HepG2 (cell line): ENCODE measurements around the gene RBM25. TPM values are rescaled to one million over a fixed set of nuclear protein-coding genes. Genes with fewer than 3 reads are reported as not detected.
A peak's percentile ranks its signal among the peaks of the same experiment; 100 is the strongest.

Experiments used
- AKAP8 ChIP-seq: sonication (generic); formaldehyde crosslinking; IDR thresholded peaks from 2 replicates; pipeline ENCODE4 v1.5.1; 2020; ENCODE audit warnings: mild to moderate bottlenecking, missing genetic modification reagents
- FOXA1 ChIP-seq, 2 experiments: fragments of 450-650 bp in 1 of 2; sonication (generic) in 1 of 2; formaldehyde crosslinking in 1 of 2; IDR thresholded peaks; 2 replicates each; pipeline versions ENCODE4 v1.4.0 to v1.6.1; 2016 to 2020; ENCODE audit warnings: missing genetic modification reagents in 1 of 2
- FOXC1 ChIP-seq: sonication (generic); formaldehyde crosslinking; IDR thresholded peaks from 2 replicates; pipeline ENCODE4 v1.8.0; 2022; ENCODE audit warnings: mild to moderate bottlenecking, missing genetic modification reagents, borderline replicate concordance
- HOXA3 ChIP-seq: sonication (generic); formaldehyde crosslinking; IDR thresholded peaks from 2 replicates; pipeline ENCODE4 v1.5.0; 2020; ENCODE audit warnings: missing genetic modification reagents
- JUND ChIP-seq: sonication (generic); formaldehyde crosslinking; IDR thresholded peaks from 2 replicates; pipeline ENCODE4 v1.8.0; 2022; ENCODE audit warnings: mild to moderate bottlenecking, missing genetic modification reagents
- KMT2B ChIP-seq: IDR thresholded peaks from 2 replicates; pipeline ENCODE4 v1.6.1; 2016; ENCODE audit warnings: missing genetic modification reagents, missing compliant biosample characterization
- NFE2L2 ChIP-seq: fragments of 150-350 bp; IDR thresholded peaks from 2 replicates; pipeline ENCODE4 v1.6.1; 2014; ENCODE audit warnings: low read length
- TCF12 ChIP-seq, 2 experiments: fragments of 450-650 bp in 1 of 2; sonication (generic) in 1 of 2; formaldehyde crosslinking in 1 of 2; IDR thresholded peaks; 2 replicates each; pipeline versions ENCODE4 v1.6.1 to v1.8.0; 2017 to 2022; ENCODE audit warnings: antibody characterized with exemption in 1 of 2, mild to moderate bottlenecking in 1 of 2, missing genetic modification reagents in 1 of 2, moderate library complexity in 1 of 2
- ZNF263 ChIP-seq: sonication (generic); formaldehyde crosslinking; IDR thresholded peaks from 2 replicates; pipeline ENCODE4 v1.4.0; 2020; ENCODE audit warnings: missing genetic modification reagents
- ZNF317 ChIP-seq: sonication (generic); formaldehyde crosslinking; IDR thresholded peaks from 2 replicates; pipeline ENCODE4 v1.5.0; 2020; ENCODE audit warnings: mild to moderate bottlenecking, missing genetic modification reagents
- ZNF460 ChIP-seq: sonication (generic); formaldehyde crosslinking; IDR thresholded peaks from 2 replicates; pipeline ENCODE4 v1.5.1; 2020; ENCODE audit warnings: missing genetic modification reagents, mild to moderate bottlenecking, borderline replicate concordance
- ZNF512B ChIP-seq: sonication (generic); formaldehyde crosslinking; IDR thresholded peaks from 2 replicates; pipeline ENCODE4 v1.5.1; 2020; ENCODE audit warnings: missing genetic modification reagents, mild to moderate bottlenecking, borderline replicate concordance
- ZNF687 ChIP-seq: sonication (generic); formaldehyde crosslinking; IDR thresholded peaks from 2 replicates; pipeline ENCODE4 v1.5.1; 2020; ENCODE audit warnings: mild to moderate bottlenecking, missing genetic modification reagents, moderate library complexity
- ZNF775 ChIP-seq: sonication (generic); formaldehyde crosslinking; IDR thresholded peaks from 2 replicates; pipeline ENCODE4 v1.4.0; 2020; ENCODE audit warnings: missing genetic modification reagents, mild to moderate bottlenecking, moderate library complexity, borderline replicate concordance
- polyA plus RNA-seq, 8 experiments: library from polyadenylated mRNA; depleted of rRNA in 3 of 8; stranded (reverse) in 7 of 8; unstranded in 1 of 8; fragments of >200 nt; fragmentation: Illumina TruSeq in 4 of 8; extraction: Trizol in 4 of 8; gene quantifications; 2 replicates each; pipeline versions ENCODE4 v1.2.1 to v1.2.3, GENCODE V29; 2011 to 2016; ENCODE audit warnings: low read depth in 4 of 8, missing spikeins in 1 of 8, mixed read lengths in 1 of 8; ENCODE audit not compliant: insufficient read depth in 1 of 8
- total RNA-seq, 5 experiments: library from RNA; depleted of rRNA; stranded (reverse); fragments of >200 nt; fragmentation: Illumina TruSeq; extraction: Trizol; gene quantifications; 2 replicates each; pipeline ENCODE4 v1.2.3, GENCODE V29; 2016; ENCODE audit warnings: low read depth in 1 of 5

Gene RBM25
- total and polyA plus RNA-seq, 2 of the 13 experiments (the other 11 are each of a cell fraction or from before 2014, with no cell fraction given): 34.1 to 65.9 TPM

- 0 out of 2 replicates have a peak, but pooled peaks have one; percentile 24 for TF ChIP-seq ZNF317
- TF ChIP-seq NFE2L2: 0 out of 2 replicates have a peak, but pooled peaks have one; percentile 4
- no peak for TF ChIP-seq ZNF775
- no peak for TF ChIP-seq ZNF512B (CRISPR knock-in tag)
- peak; percentile 94 for TF ChIP-seq ZNF263 (CRISPR knock-in tag)
- TF ChIP-seq JUND: no peak
- peak; percentile 73 for TF ChIP-seq ZNF687 (CRISPR knock-in tag)
- TF ChIP-seq HOXA3 (CRISPR knock-in tag): peak; percentile 66; the same call in 1 of the 2 replicates
- TF ChIP-seq FOXA1 (IDR thresholded peaks at IDR 0.05): no peak
- TF ChIP-seq FOXA1 (CRISPR knock-in tag; IDR thresholded peaks at IDR 0.05): peak; percentile 38; the same call in 1 of the 2 replicates
- TF ChIP-seq ZNF460 (CRISPR knock-in tag): no peak
- 0 out of 2 replicates have a peak, but pooled peaks have one; percentile 14 for TF ChIP-seq FOXC1 (CRISPR knock-in tag)
- no peak for TF ChIP-seq AKAP8 (CRISPR knock-in tag)
- TF ChIP-seq TCF12 (IDR thresholded peaks at IDR 0.05): no peak
- TF ChIP-seq TCF12 (CRISPR knock-in tag; IDR thresholded peaks at IDR 0.05): no peak
- TF ChIP-seq KMT2B: peak; percentile 84; the same call in 1 of the 2 replicates
Observed at GRCh38 chr14:73026845-73027542, 31.3 kb upstream of the RBM25 start, which contains the start of gene ZFYVE1 (continued).
